ENCODE data around the gene SMC3. TPM values are rescaled to one million over a fixed set of nuclear protein-coding genes. Genes with fewer than 3 reads are reported as not detected.

SMC3 gene
- total RNA-seq, 1 experiment from 2014 or later, result 42.3 TPM

DNA sequence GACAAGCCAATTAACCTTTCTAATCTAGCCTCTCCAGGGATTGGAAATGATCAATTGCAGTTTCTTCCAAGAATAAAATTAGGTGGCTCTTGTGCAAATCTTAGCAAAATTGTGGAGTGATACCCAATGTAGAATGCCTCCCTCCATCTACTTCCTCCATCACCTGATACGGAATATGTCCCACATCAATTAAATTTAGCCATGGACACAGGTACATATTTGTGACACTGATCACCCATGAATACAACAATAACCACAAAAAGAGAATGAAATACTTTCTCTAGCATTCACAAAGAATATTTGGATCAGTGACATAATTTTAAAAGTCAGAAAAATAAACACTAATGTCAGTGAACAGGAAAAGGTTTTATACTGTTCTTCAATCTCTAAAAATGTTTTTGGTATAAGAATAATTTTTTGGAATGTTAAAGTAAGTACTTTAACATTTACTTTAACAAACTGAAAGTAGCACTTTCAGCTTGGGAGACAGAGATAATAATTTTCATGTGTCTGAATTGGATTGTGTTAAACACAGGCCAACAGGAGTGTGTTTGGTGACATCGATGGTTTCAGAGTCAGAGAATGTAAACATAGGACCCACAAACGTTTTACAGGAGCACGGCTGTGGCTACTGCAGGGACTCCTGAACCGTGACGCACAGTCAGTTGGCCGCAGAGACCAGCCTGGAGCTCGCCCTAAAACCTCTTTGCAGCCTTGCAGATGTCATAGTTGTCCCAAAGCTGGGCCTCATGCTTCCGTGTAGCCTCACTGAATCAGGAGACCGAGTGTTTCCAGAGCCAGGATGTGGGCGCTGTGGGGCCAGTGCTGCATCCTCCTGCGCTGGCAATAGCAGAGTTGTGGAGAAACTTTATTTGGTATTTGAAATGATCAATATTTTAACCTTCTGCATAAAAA is 83.8 kb downstream of the SMC3 start:
- Histone ChIP-seq H3K9me3 (ENCODE audit: low read length) (no peaks in the 10 kb centered on the region), H4K20me1 (ENCODE audit: insufficient read depth, low read depth, low read length) (no peaks in the 10 kb centered on the region), H3K4me3 (ENCODE audit: low read length) (no peak overlapping the region), H3K4me1 (ENCODE audit: low read length) (peaks cover 10% of the 10 kb centered on the region), H3K4me2 (ENCODE audit: low read depth, low read length, poor library complexity, severe bottlenecking) (no peak overlapping the region), H2AFZ (ENCODE audit: low read length) (no peak overlapping the region), H3K9me2 (replicated peaks; ENCODE audit: insufficient read depth, low read length) (no peaks in the 10 kb centered on the region), H3K9ac (ENCODE audit: low read length) (no peak overlapping the region), H3K36me3 (ENCODE audit: insufficient read depth, low read length) (no peaks in the 10 kb centered on the region), H3K27ac (ENCODE audit: low read length) (no peak overlapping the region), H3K79me2 (ENCODE audit: low read length) (no peaks in the 10 kb centered on the region), H3K27me3 (ENCODE audit: low read length) (no peaks in the 10 kb centered on the region)
- DNase-seq, result no peak

GRCh38 chr10:110652475-110653118 is 85.1 kb downstream of the SMC3 start:
- no peak overlapping the region for H3K9ac ChIP-seq (ENCODE audit: low read length)
- no peak overlapping the region for H3K27ac ChIP-seq (ENCODE audit: low read length)
- no peak overlapping the region for H2AFZ ChIP-seq (ENCODE audit: low read length)
- DNase-seq, result no peak
- H3K36me3 ChIP-seq (ENCODE audit: insufficient read depth, low read length), result no peaks in the 10 kb centered on the region
- peaks cover 10% of the 10 kb centered on the region for H3K4me1 ChIP-seq (ENCODE audit: low read length)
- H3K9me3 ChIP-seq (ENCODE audit: low read length), result no peaks in the 10 kb centered on the region
- no peaks in the 10 kb centered on the region for H3K79me2 ChIP-seq (ENCODE audit: low read length)
- H3K4me2 ChIP-seq (ENCODE audit: low read depth, low read length, poor library complexity, severe bottlenecking), result no peak overlapping the region
- H3K9me2 ChIP-seq (replicated peaks; ENCODE audit: insufficient read depth, low read length), result no peaks in the 10 kb centered on the region
- H4K20me1 ChIP-seq (ENCODE audit: insufficient read depth, low read depth, low read length), result no peaks in the 10 kb centered on the region
- no peak overlapping the region for H3K4me3 ChIP-seq (ENCODE audit: low read length)
- no peaks in the 10 kb centered on the region for H3K27me3 ChIP-seq (ENCODE audit: low read length)

Small RNA genes within 50 kb of the gene (small RNA-seq; reads per million reads assigned to genes)
- not detected for gene RF00019

Other genes starting within 250 kb of the SMC3 start
- 23.6 and 26.6 TPM in 2 replicates for gene DUSP5, start 69.8 kb upstream of the SMC3 start, total RNA-seq (2014; rRNA removed; shearing (Covaris generic); ENCODE audit: low replicate concordance)
- gene RBM20, start 76.6 kb downstream of the SMC3 start, total RNA-seq (2014; rRNA removed; shearing (Covaris generic); ENCODE audit: low replicate concordance), result not detected in 2 replicates